WTC11 (cell line): ENCODE data around the gene ARHGAP19.

Source experiments
- ATF2 ChIP-seq: sonication (generic); formaldehyde crosslinking; IDR thresholded peaks from 2 replicates; pipeline ENCODE4 v1.8.1; 2022; ENCODE audit warnings: low read depth, missing genetic modification reagents, borderline replicate concordance
- ATF6 ChIP-seq: sonication (generic); formaldehyde crosslinking; IDR thresholded peaks from 2 replicates; pipeline ENCODE4 v1.8.1; 2023; ENCODE audit warnings: mild to moderate bottlenecking, missing genetic modification reagents
- CREB1 ChIP-seq: sonication (generic); formaldehyde crosslinking; IDR thresholded peaks from 2 replicates; pipeline ENCODE4 v1.8.0; 2023; ENCODE audit warnings: mild to moderate bottlenecking, missing genetic modification reagents
- CREM ChIP-seq: sonication (generic); formaldehyde crosslinking; IDR thresholded peaks from 2 replicates; pipeline ENCODE4 v1.8.1; 2022; ENCODE audit warnings: mild to moderate bottlenecking, missing genetic modification reagents, moderate library complexity
- CTCF ChIP-seq: fragments of 200-600 bp; IDR thresholded peaks from 2 replicates; pipeline ENCODE4 v1.8.0; 2022; ENCODE audit warnings: antibody characterized with exemption
- ELF4 ChIP-seq: sonication (generic); formaldehyde crosslinking; IDR thresholded peaks from 2 replicates; pipeline ENCODE4 v1.8.1; 2022; ENCODE audit warnings: low read depth, mild to moderate bottlenecking, moderate library complexity, missing genetic modification reagents
- ETV6 ChIP-seq: sonication (generic); formaldehyde crosslinking; IDR thresholded peaks from 2 replicates; pipeline ENCODE4 v1.8.1; 2022; ENCODE audit warnings: mild to moderate bottlenecking, missing genetic modification reagents
- FOXK1 ChIP-seq: sonication (generic); formaldehyde crosslinking; IDR thresholded peaks from 2 replicates; pipeline ENCODE4 v1.8.0; 2022; ENCODE audit warnings: mild to moderate bottlenecking, moderate library complexity, missing genetic modification reagents
- IRF1 ChIP-seq: sonication (generic); formaldehyde crosslinking; IDR thresholded peaks from 2 replicates; pipeline ENCODE4 v1.8.0; 2023; ENCODE audit warnings: missing genetic modification reagents
- MAX ChIP-seq: sonication (generic); formaldehyde crosslinking; IDR thresholded peaks from 2 replicates; pipeline ENCODE4 v1.8.0; 2022; ENCODE audit warnings: mild to moderate bottlenecking, missing genetic modification reagents
- NR1H2 ChIP-seq: sonication (generic); formaldehyde crosslinking; IDR thresholded peaks from 2 replicates; pipeline ENCODE4 v1.9.0; 2021; ENCODE audit warnings: mild to moderate bottlenecking, moderate library complexity, missing genetic modification reagents
- NR2C2 ChIP-seq: sonication (generic); formaldehyde crosslinking; IDR thresholded peaks from 2 replicates; pipeline ENCODE4 v1.8.0; 2022; ENCODE audit warnings: mild to moderate bottlenecking, missing genetic modification reagents
- ZNF416 ChIP-seq: fragments of 250-450 bp; sonication (Bioruptor Pico); IDR thresholded peaks from 2 replicates; pipeline ENCODE4 v1.9.0; 2021; ENCODE audit warnings: mild to moderate bottlenecking, inconsistent platforms

GRCh38 chr10:97321804-97322190 lies 29.4 kb upstream of the ARHGAP19 start:
- no peak for TF ChIP-seq CTCF
- TF ChIP-seq ZNF416 (CRISPR knock-in tag), result no peak
- TF ChIP-seq NR1H2 (CRISPR knock-in tag), result no peak
- no peak for TF ChIP-seq CREM
- TF ChIP-seq MAX, result no peak
- TF ChIP-seq ATF2 (CRISPR knock-in tag), result no peak
- TF ChIP-seq NR2C2 (CRISPR knock-in tag), result no peak
- no peak for TF ChIP-seq CREB1 (CRISPR knock-in tag)
- TF ChIP-seq FOXK1 (CRISPR knock-in tag), result no peak
- TF ChIP-seq ETV6, result no peak
- TF ChIP-seq ELF4, result no peak
- no peak for TF ChIP-seq ATF6 (CRISPR knock-in tag)
- TF ChIP-seq IRF1 (CRISPR knock-in tag), result no peak
